Measurements from ENCODE around the gene MAPK8IP3.

- TF ChIP-seq, protein P1, sequence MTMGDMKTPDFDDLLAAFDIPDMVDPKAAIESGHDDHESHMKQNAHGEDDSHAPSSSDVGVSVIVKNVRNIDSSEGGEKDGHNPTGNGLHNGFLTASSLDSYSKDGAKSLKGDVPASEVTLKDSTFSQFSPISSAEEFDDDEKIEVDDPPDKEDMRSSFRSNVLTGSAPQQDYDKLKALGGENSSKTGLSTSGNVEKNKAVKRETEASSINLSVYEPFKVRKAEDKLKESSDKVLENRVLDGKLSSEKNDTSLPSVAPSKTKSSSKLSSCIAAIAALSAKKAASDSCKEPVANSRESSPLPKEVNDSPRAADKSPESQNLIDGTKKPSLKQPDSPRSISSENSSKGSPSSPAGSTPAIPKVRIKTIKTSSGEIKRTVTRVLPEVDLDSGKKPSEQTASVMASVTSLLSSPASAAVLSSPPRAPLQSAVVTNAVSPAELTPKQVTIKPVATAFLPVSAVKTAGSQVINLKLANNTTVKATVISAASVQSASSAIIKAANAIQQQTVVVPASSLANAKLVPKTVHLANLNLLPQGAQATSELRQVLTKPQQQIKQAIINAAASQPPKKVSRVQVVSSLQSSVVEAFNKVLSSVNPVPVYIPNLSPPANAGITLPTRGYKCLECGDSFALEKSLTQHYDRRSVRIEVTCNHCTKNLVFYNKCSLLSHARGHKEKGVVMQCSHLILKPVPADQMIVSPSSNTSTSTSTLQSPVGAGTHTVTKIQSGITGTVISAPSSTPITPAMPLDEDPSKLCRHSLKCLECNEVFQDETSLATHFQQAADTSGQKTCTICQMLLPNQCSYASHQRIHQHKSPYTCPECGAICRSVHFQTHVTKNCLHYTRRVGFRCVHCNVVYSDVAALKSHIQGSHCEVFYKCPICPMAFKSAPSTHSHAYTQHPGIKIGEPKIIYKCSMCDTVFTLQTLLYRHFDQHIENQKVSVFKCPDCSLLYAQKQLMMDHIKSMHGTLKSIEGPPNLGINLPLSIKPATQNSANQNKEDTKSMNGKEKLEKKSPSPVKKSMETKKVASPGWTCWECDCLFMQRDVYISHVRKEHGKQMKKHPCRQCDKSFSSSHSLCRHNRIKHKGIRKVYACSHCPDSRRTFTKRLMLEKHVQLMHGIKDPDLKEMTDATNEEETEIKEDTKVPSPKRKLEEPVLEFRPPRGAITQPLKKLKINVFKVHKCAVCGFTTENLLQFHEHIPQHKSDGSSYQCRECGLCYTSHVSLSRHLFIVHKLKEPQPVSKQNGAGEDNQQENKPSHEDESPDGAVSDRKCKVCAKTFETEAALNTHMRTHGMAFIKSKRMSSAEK (CRISPR knock-in tag; IDR thresholded peaks at IDR 0.05; ENCODE audit: borderline replicate concordance) = no peak
- TF ChIP-seq, protein P2, sequence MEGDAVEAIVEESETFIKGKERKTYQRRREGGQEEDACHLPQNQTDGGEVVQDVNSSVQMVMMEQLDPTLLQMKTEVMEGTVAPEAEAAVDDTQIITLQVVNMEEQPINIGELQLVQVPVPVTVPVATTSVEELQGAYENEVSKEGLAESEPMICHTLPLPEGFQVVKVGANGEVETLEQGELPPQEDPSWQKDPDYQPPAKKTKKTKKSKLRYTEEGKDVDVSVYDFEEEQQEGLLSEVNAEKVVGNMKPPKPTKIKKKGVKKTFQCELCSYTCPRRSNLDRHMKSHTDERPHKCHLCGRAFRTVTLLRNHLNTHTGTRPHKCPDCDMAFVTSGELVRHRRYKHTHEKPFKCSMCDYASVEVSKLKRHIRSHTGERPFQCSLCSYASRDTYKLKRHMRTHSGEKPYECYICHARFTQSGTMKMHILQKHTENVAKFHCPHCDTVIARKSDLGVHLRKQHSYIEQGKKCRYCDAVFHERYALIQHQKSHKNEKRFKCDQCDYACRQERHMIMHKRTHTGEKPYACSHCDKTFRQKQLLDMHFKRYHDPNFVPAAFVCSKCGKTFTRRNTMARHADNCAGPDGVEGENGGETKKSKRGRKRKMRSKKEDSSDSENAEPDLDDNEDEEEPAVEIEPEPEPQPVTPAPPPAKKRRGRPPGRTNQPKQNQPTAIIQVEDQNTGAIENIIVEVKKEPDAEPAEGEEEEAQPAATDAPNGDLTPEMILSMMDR (IDR thresholded peaks at IDR 0.05) = no peak
- TF ChIP-seq SP1 (CRISPR knock-in tag; conservative IDR thresholded peaks at IDR 0.05) (no peak), ZNF232 (CRISPR knock-in tag; IDR thresholded peaks at IDR 0.05) (no peak), MXD4 (CRISPR knock-in tag; IDR thresholded peaks at IDR 0.05; ENCODE audit: borderline replicate concordance) (no peak), FOXP1 (CRISPR knock-in tag; IDR thresholded peaks at IDR 0.05; ENCODE audit: borderline replicate concordance) (no peak), TEAD4 (CRISPR knock-in tag; IDR thresholded peaks at IDR 0.05) (no peak), NR2C2 (CRISPR knock-in tag; IDR thresholded peaks at IDR 0.05) (no peak), USF1 (CRISPR knock-in tag; IDR thresholded peaks at IDR 0.05) (no peak), OVOL2 (CRISPR knock-in tag; IDR thresholded peaks at IDR 0.05; ENCODE audit: borderline replicate concordance) (no peak)
These were observed 72.5 kb downstream of the MAPK8IP3 start for GRCh38 chr16:1778200-1779179.
